Non-pigmented ciliary epithelial cell (primary cell): Measurements from ENCODE around the gene S100P.
A peak's percentile ranks its signal among the peaks of the same experiment; 100 is the strongest.

Experiments
- DNase-seq: peaks from one replicate; pipeline ENCODE4 v3.0.0-alpha.2; 2010; ENCODE audit warnings: low read depth

Gene S100P

GRCh38 chr4:6697131-6697530, 3.5 kb downstream of the S100P start:
- DNase-seq: no peak

GRCh38 chr4:6699388-6699787, 5.7 kb downstream of the S100P start:
- DNase-seq: no peak

GRCh38 chr4:6699903-6700302, 6.2 kb downstream of the S100P start:
- no peak for DNase-seq

- DNase-seq: no peak
Measured at GRCh38 chr4:6701371-6701770, 7.7 kb downstream of the S100P start.

- DNase-seq: no peak
Measured at GRCh38 chr4:6702761-6703160, 9.1 kb downstream of the S100P start.

GRCh38 chr4:6703786-6704185, 10.1 kb downstream of the S100P start:
- DNase-seq: no peak

- no peak for DNase-seq
Measured at GRCh38 chr4:6705646-6706045, 12.0 kb downstream of the S100P start.

DNA sequence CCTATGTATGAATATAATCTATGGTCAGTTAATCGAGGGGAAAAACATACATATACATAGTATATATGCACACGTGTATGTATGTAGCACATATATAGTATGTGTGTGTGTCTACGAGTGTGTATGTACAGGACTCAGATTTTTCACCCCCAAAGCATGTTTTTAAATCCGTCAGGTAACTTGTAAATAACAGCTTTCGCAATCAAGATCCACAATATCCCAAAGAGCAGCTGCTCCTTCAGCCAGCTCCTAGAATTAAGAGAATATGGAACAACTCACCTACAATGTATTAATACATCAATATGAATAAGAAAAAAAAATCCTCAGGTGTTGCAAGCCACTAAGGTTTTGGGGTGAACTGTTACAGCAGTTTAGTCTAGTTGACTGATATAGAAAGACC, 12.5 kb downstream of the S100P start:
- no peak for DNase-seq

DNA sequence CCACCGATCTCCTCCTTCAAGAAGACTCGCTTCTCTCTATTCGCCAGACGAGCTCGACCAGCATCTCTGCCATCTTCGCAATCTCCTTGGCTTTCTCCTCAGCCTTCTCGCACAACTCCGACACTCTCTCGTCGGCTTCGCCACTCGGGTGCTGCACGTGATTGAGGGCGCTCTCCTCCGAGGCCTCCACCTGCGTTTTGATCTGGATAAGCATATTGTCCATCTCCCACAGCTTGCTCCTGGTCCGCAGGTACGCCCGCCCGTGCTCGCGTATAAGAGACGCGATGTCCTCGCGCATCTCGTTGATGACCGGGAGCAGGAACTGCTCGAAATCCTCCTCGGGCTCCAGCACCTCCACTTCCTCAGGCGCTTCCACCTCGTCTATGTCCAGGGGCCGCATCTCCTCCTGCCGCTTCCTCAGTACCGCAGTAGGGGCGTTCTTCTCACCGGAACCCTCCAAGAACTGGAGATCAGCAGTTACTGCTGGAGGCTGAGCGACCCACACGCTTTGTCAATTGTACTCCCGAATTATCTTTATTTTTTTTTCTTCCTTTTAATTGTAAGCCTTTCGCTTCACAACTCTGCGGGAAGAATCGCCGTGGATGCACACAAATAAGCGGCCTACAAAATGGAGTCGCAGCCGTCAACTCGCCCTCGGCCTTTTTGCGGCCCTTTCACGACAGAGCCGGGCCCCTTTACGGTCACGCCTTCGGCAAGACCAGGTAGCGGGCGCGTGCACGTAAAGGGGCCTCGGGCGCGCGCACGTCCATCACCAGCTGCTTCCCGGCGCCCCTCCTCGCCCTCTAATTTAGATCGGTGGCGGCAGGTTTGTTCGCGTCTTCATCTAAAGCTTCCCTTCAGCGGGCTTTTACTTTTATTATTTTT, 15.8 kb downstream of the S100P start, which contains the start of gene MRFAP1L1:
Gene MRFAP1L1, minus strand, starts transcription at position 636 of the 885 bp plus-strand sequence. Its CDS starts 236 bp downstream, at position 400.
- DNase-seq: peak; percentile 79

DNA sequence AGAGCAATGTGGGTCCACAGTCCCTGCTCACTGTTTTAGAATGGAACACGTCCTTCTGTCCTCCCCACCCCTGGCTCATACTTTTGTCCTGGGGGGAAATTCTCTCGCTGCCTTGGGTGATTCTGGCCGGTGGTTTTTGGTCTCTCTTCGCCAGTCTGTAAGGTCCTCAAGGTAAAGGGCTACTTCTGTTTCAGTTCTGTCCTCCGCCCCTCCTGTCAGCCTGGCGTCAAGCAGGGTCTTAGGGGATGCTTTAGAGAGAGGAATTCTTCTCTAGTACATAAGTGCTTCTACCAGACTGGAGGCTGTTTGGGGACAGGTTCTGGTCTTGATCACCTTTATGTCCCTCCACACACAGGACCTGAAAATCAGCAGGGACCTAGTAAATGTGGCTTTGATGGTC, 16.6 kb downstream of the S100P start:
- DNase-seq: no peak

DNA sequence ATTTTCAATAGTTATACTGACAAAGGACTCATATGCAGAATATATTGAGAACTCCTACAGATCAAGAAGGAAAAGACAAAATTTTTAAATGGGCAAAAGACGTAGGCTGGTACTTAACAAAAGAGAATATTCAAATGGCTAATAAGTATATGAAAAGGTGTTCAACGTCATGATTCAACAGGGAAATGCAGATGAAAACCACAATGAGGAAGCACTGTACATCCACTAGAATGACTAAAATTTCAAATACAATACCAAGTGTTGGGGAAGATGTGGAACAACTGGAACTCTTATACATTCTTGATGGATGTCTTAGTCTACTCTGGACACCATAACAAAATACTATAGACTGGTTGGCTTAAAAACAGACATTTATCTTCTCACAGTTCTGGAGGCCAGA, 17.3 kb downstream of the S100P start:
- no peak for DNase-seq

- no peak for DNase-seq
Measured at GRCh38 chr4:6714954-6715353, 21.3 kb downstream of the S100P start.

GRCh38 chr4:6715704-6716017, 22.0 kb downstream of the S100P start:
- no peak for DNase-seq

GRCh38 chr4:6716018-6716911, 22.6 kb downstream of the S100P start, which contains the start of gene BLOC1S4:
Gene BLOC1S4, plus strand, starts transcription at chr4:6716174. Its CDS starts 36 bp downstream, at chr4:6716210.
- peak; percentile 57 for DNase-seq

GRCh38 chr4:6716958-6717655, 23.4 kb downstream of the S100P start:
- no peak for DNase-seq

DNA sequence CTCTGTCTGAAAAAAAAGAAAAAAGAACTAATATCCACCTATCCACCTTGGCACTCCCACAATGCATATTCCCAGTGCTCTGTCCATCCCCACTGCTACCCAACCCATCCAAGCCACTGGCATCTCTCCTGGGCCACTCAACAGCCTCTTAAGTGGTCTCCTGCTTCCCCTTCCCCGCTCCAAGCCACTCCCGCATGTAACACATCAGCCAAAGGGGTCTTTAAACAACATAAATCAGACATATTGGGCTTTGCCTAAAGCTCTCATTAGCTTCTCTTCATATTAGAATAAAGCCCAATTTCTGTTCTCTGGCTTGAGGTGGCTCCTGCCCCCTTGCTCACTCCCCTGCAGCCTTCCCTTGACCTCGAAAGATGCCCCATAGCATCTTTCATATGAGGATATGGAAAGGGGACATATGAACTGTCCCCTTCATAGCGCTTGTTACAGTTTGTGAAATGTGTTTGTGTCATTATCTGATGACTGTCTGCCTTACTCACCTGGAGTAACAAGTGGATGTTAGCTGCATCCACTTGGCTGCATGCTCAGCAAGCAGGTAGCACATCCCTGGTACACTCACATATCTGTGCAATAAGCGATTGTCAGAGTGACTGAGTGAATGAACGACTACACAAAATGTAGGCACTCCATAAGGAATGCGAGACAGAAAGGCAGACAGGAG, 25.4 kb downstream of the S100P start:
- DNase-seq: no peak

DNA sequence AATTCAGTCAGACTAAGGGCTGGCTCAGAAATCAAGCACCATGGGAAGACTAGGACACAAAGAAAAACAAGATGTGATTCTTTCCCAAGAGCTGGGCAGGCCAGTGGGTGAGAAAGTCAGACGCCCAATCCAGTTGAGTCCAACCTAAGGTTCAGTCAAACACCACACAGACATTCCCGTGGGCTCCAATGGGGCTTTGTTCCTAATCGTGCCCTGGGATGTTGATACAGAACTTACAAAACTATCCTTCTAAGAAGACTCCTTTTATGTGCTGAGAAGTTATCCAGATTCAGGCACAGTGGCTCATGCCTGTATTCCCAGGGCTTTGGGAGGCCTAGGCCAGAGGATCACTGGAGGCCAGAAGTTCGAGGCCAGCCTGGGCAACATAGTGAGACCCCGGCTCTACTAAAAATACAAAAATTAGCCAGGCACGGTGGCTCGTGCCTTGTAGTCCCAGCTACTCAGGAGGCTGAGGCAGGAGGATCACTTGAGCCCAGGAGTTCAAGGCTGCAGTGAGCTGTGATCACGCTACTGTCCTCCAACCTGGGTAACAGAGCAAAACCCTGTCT, 26.0 kb downstream of the S100P start:
- no peak for DNase-seq

DNA sequence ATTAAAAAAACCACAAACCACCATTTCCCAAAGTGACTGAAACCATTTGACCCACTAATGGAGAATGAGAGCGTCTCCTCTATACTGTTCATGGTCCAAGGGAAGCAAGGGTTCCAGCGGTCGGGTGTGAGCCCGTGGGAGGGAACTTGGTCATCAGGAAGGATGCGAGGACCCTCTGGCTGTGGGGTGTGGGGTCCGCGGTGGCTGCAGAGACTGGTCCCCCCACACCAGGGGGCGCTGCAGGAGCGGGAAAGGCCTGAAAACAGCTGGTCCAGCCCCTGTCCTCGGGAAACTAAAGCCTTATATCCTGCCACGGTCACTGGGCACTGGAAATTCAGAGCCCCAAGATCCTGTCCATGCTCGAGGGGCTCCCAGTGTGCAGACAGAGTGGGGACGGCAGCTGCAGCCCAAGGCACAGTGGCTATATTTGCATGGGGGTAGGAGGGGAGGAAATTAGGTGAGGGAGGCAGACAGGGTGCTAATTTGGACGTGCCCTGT, 26.6 kb downstream of the S100P start:
- no peak for DNase-seq

DNA sequence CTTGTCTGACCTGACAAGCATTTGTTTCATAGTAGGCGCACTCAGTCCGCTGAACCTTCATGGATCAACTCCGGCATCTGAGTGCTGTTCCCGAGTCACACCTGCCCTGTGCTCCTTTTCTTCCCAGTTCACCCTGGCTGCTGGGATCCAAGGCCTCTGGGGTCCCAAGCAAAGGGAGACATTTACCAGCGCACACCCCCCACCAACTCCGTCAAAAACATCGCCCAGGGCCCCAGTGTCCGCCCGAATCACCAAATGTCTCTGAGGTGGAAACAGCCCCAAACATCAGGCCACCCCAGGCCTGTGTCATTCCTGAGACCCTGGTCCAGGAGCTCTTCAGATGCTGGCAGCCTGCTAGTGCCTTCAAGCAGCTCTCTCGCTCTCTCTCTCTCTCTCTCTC, 27.4 kb downstream of the S100P start:
- no peak for DNase-seq

GRCh38 chr4:6722891-6723290, 29.2 kb downstream of the S100P start:
- DNase-seq: no peak

DNA sequence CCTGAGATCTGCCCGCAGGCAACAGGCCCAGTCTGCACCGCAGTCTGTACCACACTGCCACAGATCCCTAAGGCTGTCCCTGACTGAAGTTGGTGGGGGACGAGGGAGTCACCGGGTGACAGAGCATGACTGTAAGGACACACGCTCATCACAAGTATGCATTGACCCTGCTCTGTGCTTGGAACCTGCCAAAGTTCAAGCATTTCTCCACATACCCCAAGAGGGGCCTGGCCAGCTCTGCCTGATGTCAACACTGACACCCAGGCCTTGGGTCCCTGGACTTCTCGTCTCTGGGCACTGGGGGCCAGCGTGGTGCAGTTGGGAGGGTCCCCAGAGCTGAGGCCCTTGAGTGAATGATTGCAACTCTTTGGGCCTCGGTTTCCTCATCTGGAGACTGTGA, 30.2 kb downstream of the S100P start:
- DNase-seq: no peak
